GM19468 (cell line): ENCODE results near the gene CALCR.
"Not testable (repeated sequence)": the region's sequence is repeated elsewhere in the genome, so short reads cannot be mapped to it uniquely, and the experiment has no call there.

Source experiments
- ATAC-seq: cut with Tn5 transposase; IDR thresholded peaks from one replicate; pipeline ENCODE4 v1.9.1; 2021; ENCODE audit warnings: mild to moderate bottlenecking, moderate library complexity, moderate number of reproducible peaks; ENCODE audit not compliant: unreplicated experiment; ENCODE audit errors: extremely low read depth

CALCR gene

DNA sequence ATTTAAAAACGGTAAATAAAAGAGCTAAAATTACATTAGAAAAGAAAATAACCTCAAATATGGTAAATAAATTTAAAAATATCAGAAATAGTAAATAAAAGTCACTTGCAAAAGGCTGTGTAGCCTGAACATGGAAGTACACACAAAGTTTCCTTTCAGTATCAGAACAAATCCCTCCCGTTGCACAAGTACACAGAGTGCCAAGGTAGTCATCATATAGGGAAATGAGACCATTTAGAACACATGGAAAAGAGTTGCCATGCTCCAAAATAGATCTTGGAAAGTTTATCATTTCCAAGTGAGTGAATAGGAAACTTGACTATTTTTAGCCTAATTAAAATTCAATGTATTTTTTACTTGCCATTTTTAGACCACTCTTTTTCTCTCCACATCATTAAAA lies 11.6 kb downstream of the CALCR start:
- ATAC-seq, result no peak

DNA sequence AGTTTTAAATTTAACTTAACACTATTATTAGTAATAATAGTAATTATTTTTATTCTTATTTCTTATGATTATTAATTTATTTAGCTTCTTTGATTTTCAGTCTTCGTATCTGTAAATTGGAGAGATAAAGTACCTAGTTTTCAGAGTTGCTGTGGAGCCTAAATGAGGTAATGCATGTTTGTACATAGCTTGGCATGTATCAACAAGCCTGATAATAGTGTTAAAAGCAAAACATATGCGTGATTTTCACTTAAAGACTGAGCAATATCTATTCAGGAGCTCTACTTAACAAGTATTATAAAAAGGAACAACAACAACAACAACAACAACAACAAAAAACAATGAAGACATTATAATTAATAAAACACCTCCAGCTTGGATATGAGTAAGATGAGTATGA lies 12.4 kb downstream of the CALCR start:
- no peak for ATAC-seq

DNA sequence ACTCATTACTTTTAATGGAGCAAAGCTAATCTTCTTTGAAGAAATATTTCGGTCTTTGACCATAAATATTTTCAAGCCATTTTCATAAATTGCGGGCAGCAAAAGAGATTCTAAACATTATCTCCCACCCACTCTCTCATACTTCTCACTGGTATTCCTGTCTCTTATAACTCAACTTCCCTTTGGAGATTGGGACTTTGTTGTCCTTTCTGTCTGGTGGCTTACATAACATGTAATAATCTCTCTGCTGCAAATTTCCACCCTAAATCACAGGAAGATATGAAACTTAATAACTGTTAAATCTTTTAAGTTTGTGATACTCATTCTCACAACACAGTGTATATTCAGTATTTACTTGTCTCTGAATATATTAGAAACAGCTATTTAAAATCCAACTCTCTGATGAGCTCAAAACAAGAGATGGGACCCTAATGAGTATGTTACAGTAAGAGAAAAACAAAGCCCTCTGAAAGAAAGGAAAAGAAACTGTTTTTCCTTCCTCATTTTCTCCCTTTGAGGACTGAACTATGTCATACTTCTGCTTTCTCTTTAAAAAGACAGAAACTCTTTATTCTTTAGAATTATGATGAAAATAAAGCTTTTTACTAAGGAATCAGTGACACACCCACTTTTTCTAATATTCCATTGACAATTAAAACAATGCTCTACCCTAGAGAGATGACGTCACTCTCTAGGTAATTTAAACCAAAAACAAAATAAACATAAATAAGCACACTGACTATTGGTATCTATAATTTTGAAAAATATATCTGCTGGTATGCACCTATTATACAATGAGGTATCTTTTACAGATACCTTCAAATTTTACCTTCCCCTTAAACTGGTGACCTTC lies 14.7 kb downstream of the CALCR start:
- ATAC-seq, result no peak

GRCh38 chr7:93558705-93559614 lies 15.6 kb downstream of the CALCR start:
- ATAC-seq, result no peak

GRCh38 chr7:93551931-93552330 lies 22.6 kb downstream of the CALCR start:
- no peak for ATAC-seq

DNA sequence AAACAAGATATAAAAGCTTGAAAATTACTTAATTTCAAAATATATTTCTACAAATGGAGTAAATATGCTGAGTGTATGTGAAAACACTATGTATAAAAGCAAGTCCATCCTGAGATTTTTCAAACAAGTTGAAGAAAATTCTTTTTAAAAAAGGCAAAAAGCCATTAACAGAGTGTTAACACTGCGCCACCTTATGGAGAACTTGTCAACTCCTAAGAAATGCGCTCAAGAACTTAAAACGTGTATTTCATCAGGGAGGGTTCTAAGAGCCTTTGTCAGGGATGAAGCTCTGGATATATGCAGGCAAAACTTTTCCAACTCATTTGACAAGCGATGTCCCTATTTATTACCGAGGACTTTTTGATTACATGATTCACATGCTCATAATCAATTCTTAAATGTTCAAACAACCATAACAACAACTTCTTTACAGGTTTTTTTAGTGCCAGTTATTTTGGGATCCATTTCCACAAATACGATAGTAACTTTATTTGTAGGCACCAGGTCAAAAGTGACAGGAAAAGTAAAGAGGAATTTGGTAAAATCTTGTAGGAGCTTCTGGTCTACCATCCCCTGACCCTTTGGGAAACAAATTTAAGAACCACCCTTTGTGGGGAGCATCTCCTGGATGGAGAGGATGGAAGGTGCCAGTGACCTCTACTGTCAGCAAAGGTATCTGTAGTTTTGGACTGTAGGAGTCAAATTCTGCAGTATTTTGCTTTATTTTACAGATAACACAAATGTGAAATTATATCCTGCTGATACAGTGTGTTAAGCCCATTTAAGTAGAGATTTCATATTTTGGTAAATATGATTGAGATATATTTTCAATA lies 23.2 kb downstream of the CALCR start:
- ATAC-seq, result no peak

DNA sequence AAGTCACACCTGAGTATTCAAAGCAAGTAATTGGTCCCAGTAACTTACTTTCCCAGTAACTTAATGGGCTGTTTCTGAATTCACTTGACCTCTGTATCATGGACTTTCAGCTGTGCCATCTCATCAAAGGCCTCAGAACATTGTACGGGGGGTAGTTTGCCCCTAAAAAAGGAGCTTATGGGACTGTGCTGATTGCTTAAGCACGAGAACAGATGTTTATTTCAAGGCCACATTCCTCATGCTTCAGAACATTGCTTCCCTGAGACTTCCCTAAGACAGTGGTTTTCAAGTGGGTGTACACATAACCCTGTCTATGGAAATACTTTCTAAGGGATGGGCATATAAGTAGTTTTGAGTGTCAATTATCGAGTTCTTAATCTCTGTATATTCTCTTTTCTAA lies 26.8 kb downstream of the CALCR start:
- ATAC-seq, result no peak

GRCh38 chr7:93544691-93545090 lies 29.8 kb downstream of the CALCR start:
- ATAC-seq, result no peak

- no peak for ATAC-seq
These were observed 36.5 kb downstream of the CALCR start for GRCh38 chr7:93538061-93538460.

- ATAC-seq, result no peak
These were observed 38.9 kb downstream of the CALCR start for GRCh38 chr7:93535616-93536015.

DNA sequence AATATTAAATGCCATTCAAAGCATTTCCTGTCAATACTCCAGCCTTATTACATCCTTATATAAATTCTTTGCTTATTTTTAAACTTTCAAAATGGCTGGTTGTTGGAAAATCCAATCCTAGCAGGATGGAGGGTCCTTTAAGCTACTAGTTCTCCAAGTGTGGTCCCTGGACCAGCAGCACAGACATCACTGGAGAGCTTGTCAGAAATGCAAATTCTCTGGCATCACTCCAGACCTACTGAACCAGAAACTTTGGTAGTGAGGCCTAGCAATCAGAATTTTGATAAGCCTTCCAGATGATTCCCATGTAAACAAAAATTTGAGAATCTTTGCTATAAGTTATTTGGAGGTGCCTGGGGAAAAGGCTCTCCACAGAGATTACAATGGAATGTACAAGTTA lies 43.8 kb downstream of the CALCR start:
- ATAC-seq, result no peak

GRCh38 chr7:93516834-93517233 lies 57.7 kb downstream of the CALCR start:
- ATAC-seq, result no peak

- ATAC-seq, result no peak
These were observed 59.4 kb downstream of the CALCR start for GRCh38 chr7:93515144-93515543.

DNA sequence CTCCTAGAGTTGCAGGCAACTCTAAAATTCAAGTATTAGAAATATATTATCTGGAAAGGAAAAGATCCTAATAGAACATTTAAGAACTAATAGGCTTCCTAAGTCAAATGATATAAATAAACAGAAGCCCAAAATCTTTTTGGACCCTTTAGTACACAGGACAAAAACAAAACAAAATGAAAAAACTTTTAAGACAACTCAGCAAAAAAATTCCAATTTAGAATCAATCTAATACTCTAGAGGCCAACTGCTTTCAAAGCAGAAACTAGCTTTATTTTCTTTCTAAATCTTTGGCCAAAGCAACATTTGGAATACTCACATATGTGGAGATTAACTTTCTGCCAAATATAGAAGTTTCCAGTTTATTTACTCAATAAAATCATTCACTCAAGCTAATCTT lies 65.2 kb downstream of the CALCR start:
- ATAC-seq, result no peak

- ATAC-seq, result no peak
These were observed 71.4 kb downstream of the CALCR start for GRCh38 chr7:93503088-93503487.

GRCh38 chr7:93491860-93492259 lies 82.7 kb downstream of the CALCR start:
- not testable (repeated sequence) for ATAC-seq

DNA sequence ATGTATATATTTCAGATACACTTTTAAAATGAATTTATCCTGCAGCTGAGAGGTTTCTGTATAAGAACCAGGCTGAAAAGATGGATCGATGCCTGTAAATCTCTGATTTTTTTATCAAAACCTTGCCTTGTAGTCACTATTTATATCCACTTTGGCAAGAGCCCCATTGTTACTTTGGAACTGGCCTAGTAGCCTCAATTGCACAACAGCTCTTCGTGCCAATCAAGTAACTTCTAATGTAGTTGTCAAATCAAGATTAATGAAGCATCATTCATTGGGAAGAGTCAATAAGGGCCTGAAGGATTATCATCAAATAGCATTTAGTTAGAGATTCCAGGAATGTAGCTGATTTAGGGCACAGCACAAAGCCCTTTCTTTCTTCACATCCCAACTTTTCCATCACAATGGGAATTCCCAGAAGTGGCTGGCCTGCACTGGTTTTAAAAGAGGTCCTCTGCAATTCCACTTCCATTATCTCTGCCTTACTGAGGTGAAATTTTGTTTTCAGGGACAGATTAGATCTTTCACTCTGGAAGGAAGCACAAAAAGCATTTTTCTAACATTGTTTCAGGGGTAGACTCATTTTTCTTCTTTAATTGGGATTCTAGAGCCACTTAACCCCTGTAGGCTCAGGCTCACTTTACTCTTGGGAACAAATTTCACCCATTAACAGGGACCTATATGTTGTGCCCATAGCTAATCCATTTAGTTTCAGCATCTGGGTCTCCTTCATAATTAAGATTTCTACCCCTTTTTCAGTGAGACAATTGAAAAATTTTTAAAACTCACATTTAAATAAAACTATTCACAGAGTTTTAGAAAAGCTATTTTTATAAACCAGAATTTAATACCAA lies 97.8 kb downstream of the CALCR start:
- no peak for ATAC-seq

DNA sequence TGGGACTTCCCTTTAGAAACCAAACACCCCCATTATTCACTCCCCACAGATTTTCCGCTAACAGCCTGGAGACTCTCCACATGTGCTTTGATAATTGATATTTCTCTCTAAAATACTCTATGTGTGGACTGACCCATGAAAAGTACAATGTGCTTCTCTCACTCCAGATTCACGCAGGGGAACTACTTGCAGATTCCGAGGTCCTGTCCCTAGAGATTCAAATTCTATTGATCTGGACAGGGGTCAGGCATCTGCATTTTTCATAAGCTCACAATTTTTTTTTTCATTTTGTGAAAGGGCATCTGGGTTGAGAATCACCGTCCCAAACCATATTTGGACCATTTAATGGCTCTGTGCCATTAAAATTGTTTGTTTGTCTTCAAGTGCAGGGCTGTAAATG lies 98.7 kb downstream of the CALCR start:
- no peak for ATAC-seq

DNA sequence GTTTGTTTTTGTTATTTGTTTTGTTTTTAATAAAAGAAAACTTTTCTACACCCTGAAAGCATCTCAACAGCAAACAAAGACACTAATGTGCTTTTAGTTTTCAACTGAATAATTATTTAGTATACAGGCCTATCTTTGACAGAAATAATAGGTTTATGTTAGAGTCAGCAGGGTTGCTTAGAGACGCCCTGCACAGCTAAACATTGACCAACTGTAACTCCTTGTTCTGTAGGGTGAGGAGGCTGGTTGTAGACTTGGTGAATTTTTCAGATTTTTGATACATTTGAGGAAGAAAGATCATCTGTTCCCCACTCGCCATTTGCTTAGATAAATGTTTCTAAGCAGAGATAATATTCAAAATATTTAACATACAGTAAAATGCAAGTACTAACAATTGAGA lies 103.1 kb downstream of the CALCR start:
- no peak for ATAC-seq

DNA sequence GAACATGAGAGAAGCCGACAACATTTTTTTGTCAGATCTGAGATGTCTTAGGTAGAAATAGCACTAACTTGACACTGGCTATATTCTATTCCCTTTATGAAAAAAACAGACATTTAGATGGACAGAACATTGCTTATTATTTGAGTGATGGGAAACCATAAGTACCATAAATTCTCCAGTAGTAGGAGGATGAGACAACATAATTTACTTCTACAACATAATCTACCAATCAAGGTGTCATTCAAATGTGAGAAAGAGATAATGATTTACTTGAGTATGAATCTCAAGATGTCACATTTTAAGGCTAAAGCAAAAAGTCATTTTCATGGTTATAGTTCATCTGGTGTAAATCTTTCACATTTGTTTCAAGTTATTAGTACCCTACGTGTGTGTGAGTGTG lies 110.8 kb downstream of the CALCR start:
- ATAC-seq, result no peak
